HTERT RPE-1 (cell line): ENCODE measurements around the gene KRT38.
"Not testable (repeated sequence)": the region's sequence is repeated elsewhere in the genome, so short reads cannot be mapped to it uniquely, and the experiment has no call there.

Experiments used
- in situ Hi-C: fragments of 300-500 bp; cut with MboI; formaldehyde crosslinking; loops from 4 replicates; pipeline ENCODE4 v1.14.3; 2020; ENCODE audit warnings: low sequenced_read_pairs

Gene KRT38

DNA sequence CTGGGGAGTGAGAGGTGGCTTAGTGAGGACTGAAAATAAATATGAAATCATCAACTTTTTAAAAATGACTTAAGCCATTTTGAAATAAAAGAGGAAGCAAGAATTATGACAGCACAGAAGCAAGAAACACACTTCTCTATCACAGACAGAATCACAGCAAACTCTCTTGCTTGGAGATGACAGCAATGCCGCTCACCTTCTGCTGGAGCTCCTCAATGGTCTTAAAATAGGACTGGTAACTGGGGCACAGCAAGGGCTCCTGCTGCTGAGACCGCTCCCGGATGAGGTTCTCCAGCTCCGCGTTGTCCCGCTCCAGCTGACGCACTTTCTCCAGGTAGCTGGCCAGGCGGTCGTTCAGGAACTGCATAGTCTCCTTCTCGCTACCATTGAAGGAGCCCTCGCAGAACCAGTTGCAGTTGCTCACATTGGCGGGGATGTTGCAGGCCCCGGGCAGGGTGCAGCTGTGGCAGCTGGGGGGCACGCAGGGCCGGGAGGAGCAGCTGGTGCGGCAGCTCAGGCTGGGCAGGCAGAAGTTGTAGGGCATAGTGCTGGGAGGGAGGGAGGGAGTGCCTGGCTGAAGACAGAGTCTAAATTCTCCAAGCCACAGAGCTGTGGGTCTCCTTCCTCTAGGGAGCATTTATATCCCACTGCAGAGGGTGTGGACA is 43.7 kb downstream of the KRT38 start, which contains the start of gene KRT31:
Gene KRT31 (minus strand): TSS at position 613 of the 665 bp plus-strand sequence. CDS start 69 bp downstream, at position 544.
- in situ Hi-C loops: no loop called here

GRCh38 chr17:41396340-41396739 is 44.4 kb downstream of the KRT38 start:
- in situ Hi-C loops: no loop called here

GRCh38 chr17:41395611-41396010 is 45.2 kb downstream of the KRT38 start:
- in situ Hi-C loops: no loop called here

DNA sequence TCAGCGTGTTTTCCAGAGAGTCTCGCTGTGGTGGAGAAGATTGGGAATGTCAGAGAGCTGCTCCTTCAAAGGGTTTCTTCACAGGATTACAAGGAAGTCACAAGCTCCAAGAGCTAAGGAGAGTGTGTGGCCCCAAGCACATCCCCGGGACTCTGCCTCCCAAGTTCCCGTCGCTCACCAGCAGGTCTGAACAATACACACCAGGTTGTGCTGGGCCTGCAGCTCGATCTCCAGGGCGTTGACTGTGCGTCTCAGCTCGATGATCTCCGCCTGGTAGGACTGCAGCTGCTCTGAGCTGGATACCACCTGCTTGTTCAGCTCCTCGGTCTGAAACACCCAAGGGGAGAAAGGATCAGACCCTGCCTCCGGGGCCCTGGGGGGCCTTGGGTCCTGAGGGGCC is 45.7 kb downstream of the KRT38 start:
- in situ Hi-C loops: not testable (repeated sequence)

DNA sequence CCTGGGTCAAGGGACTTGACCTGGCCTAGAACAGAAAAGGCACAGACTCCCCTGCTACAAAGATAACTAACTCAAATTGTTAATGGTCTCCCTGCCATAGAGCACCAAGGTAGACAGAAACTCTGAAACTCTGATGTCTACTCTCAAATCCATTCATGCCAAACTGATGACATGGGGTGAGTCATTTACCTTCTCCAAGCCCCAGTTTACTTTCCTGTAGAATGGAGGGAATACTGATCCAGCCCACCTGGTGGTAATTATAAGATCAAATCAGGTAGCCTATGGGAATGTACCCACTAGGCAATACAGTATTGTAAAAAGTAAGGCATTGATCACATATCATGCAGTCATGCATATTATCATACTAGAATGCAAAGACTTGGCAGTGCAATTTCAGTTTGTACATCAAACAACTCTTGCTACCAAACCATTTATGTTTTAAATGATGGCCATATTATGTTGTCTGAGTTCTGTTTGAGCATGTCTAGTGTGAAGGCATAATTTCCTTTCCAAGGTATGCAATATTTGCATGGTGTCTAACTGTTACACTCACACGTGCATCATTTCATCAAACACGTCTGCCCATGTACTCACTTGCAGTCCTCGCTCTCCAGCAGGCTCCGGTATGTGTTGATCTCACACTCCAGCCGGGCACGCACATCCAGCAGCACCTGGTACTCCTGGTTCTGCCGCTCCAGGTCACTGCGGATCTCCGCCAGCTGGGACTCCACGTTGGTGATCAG is 46.4 kb downstream of the KRT38 start:
- in situ Hi-C loops: no loop called here

DNA sequence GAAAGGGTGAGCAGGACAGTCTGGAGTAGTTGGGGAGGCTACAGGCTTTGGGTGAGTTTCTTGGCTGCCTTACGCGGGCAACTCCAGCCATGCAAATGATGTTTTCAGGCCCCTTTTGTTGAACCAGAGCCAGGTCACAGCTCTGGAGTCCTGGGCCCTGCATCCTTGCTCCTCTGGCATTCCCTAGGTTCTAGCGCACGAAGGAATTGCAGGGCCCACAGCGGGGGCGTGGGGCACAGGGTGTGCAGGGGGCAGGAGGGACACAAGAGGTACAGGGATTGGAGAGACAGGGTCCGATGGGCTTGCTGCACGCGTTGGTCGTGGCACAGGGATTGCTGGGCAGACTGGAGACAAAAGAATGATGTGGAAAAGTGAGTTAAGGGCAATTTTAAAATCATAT is 47.0 kb downstream of the KRT38 start:
- in situ Hi-C loops: no loop called here

DNA sequence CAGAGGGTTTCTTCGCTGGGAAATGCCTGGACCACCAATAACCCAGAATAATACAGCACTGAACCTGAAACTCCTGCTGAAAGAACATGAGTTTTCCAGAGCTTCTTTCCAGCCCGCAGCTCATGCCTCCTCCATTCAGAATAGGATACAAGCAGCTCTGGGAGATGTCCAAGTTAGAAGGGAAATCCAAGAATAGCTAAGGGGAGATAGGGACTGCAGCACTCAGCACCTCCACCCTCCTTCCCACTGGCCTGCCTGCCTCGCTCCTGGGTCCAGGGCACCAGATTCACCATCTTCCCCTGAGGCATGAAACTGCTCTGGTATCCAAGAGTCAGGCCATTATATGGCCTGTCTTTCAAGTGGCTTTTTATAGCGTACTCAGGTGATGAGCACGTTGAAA is 47.5 kb downstream of the KRT38 start:
- in situ Hi-C loops: no loop called here

DNA sequence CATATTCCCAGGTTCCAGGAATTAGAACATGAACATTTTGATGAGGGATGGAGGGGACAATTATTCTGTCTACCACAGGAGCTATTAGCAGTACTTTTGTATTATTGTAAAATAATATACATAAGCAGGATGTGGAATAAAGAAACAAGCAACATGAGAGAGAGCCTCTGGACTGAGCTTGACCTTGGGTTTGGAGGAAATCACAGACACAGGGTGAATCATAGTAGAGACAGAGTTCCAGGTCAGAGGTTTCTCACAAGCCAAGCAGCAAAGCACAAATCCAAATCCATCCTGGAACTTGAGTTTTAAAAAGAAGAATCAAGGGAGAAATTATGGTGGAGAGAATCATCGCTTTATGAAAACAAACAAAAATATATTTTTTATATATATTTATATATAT is 48.5 kb downstream of the KRT38 start:
- in situ Hi-C loops: no loop called here

GRCh38 chr17:41391535-41391934 is 49.2 kb downstream of the KRT38 start:
- in situ Hi-C loops: no loop called here

GRCh38 chr17:41390411-41390938 is 50.3 kb downstream of the KRT38 start:
- in situ Hi-C loops: no loop called here

- in situ Hi-C loops: no loop called here
Observed at GRCh38 chr17:41387670-41388069, 53.1 kb downstream of the KRT38 start.

GRCh38 chr17:41386227-41386626 is 54.6 kb downstream of the KRT38 start:
- in situ Hi-C loops: no loop called here
